ENCODE data around the gene TGFA.

The TGFA gene

DNA sequence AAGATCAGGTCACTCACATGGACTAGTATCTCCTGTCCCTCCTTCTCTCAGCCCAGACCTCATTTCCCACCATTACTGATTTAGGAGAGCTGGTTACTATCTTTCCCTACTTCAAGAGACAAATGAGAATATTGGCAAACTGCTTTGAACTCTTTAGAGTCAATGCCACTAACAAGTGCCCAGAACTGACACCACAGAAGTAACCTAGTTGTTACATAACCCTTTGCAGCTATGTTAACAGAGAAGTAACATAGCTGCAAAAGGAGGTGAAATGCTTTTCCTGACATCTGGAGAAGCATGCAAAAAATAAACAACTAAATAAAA is 30.0 kb downstream of the TGFA start:
- Histone ChIP-seq H3K27ac (ENCODE audit: low read length) (no peak overlapping the region), H3K36me3 (replicated peaks; ENCODE audit: low read depth, low read length) (no peaks in the 10 kb centered on the region), H3K79me2 (ENCODE audit: low read length) (no peaks in the 10 kb centered on the region), H3K9me3 (ENCODE audit: insufficient read depth, low read length) (no peaks in the 10 kb centered on the region), H3K4me2 (ENCODE audit: low read length) (no peak overlapping the region), H4K20me1 (ENCODE audit: insufficient read depth, low read length) (no peaks in the 10 kb centered on the region), H3K27me3 (ENCODE audit: low read depth, low read length) (no peaks in the 10 kb centered on the region), H3K4me3 (ENCODE audit: low read length) (no peak overlapping the region), H3K4me1 (ENCODE audit: low read length) (no peaks in the 10 kb centered on the region), H2AFZ (ENCODE audit: low read depth, low read length) (no peak overlapping the region), H3K9ac (ENCODE audit: low read length) (no peak overlapping the region)
- no peak for TF ChIP-seq EZH2phosphoT487 (IDR thresholded peaks at IDR 0.05; ENCODE audit: low read depth)
- TF ChIP-seq, protein P1, sequence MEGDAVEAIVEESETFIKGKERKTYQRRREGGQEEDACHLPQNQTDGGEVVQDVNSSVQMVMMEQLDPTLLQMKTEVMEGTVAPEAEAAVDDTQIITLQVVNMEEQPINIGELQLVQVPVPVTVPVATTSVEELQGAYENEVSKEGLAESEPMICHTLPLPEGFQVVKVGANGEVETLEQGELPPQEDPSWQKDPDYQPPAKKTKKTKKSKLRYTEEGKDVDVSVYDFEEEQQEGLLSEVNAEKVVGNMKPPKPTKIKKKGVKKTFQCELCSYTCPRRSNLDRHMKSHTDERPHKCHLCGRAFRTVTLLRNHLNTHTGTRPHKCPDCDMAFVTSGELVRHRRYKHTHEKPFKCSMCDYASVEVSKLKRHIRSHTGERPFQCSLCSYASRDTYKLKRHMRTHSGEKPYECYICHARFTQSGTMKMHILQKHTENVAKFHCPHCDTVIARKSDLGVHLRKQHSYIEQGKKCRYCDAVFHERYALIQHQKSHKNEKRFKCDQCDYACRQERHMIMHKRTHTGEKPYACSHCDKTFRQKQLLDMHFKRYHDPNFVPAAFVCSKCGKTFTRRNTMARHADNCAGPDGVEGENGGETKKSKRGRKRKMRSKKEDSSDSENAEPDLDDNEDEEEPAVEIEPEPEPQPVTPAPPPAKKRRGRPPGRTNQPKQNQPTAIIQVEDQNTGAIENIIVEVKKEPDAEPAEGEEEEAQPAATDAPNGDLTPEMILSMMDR (IDR thresholded peaks at IDR 0.05; ENCODE audit: low read depth, low read length) = no peak

DNA sequence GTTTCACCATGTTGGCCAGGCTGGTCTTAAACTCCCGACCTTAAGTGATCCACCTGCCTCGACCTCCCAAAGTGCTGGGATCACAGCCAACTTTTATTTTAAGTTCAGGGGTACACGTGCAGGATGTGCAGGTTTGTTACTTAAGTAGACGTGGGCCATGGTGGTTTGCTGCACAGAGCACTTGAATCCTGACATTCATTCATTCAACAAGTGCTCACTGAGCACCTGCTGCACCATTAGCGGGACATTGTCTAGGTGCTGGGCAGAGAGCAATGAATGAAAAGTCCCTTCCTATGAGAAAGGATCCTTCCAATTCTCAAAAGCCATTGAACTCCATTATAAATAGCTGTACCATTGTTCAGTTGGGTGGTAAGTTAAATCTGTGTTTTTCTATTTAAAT is 31.0 kb downstream of the TGFA start:
- H3K27me3 ChIP-seq (ENCODE audit: low read depth, low read length) = no peaks in the 10 kb centered on the region
- H3K9ac ChIP-seq (ENCODE audit: low read length) = no peak overlapping the region
- H4K20me1 ChIP-seq (ENCODE audit: insufficient read depth, low read length) = no peaks in the 10 kb centered on the region
- H3K79me2 ChIP-seq (ENCODE audit: low read length) = no peaks in the 10 kb centered on the region
- peaks cover 7% of the 10 kb centered on the region for H3K4me1 ChIP-seq (ENCODE audit: low read length)
- no peak overlapping the region for H3K4me3 ChIP-seq (ENCODE audit: low read length)
- no peak overlapping the region for H2AFZ ChIP-seq (ENCODE audit: low read depth, low read length)
- no peaks in the 10 kb centered on the region for H3K36me3 ChIP-seq (replicated peaks; ENCODE audit: low read depth, low read length)
- no peak overlapping the region for H3K4me2 ChIP-seq (ENCODE audit: low read length)
- H3K9me3 ChIP-seq (ENCODE audit: insufficient read depth, low read length) = no peaks in the 10 kb centered on the region
- H3K27ac ChIP-seq (ENCODE audit: low read length) = no peak overlapping the region
- TF ChIP-seq EZH2phosphoT487 (IDR thresholded peaks at IDR 0.05; ENCODE audit: low read depth) = no peak
- TF ChIP-seq, protein P1 (IDR thresholded peaks at IDR 0.05; ENCODE audit: low read depth, low read length) = no peak

DNA sequence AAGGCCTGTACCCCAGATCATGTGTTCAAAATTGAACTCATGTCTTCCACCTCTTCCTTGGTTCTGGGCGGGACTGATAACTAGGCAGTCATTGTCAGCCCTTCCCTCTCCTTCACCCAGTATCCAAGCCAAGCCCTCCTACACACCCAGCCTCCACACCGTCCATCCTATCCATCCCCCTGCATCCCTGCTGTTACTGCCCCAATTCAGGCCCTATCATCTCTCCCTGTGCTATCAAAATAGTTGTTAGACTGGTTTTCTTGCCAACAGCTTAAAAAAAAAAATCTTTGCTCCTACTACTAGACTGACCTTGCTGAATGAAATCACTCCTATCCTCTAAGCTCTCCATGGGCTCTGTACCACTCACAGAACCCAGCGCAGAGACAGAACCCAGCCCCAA is 32.8 kb downstream of the TGFA start:
- no peaks in the 10 kb centered on the region for H3K79me2 ChIP-seq (ENCODE audit: low read length)
- no peaks in the 10 kb centered on the region for H3K9me3 ChIP-seq (ENCODE audit: insufficient read depth, low read length)
- no peaks in the 10 kb centered on the region for H3K27me3 ChIP-seq (ENCODE audit: low read depth, low read length)
- no peak overlapping the region for H3K9ac ChIP-seq (ENCODE audit: low read length)
- no peak overlapping the region for H2AFZ ChIP-seq (ENCODE audit: low read depth, low read length)
- no peak overlapping the region for H3K4me3 ChIP-seq (ENCODE audit: low read length)
- H3K36me3 ChIP-seq (replicated peaks; ENCODE audit: low read depth, low read length) = no peaks in the 10 kb centered on the region
- TF ChIP-seq EZH2phosphoT487 (IDR thresholded peaks at IDR 0.05; ENCODE audit: low read depth) = no peak
- TF ChIP-seq, protein P1 (IDR thresholded peaks at IDR 0.05; ENCODE audit: low read depth, low read length) = no peak
- no peak overlapping the region for H3K27ac ChIP-seq (ENCODE audit: low read length)
- H4K20me1 ChIP-seq (ENCODE audit: insufficient read depth, low read length) = no peaks in the 10 kb centered on the region
- no peak overlapping the region for H3K4me2 ChIP-seq (ENCODE audit: low read length)
- H3K4me1 ChIP-seq (ENCODE audit: low read length) = peaks cover 25% of the 10 kb centered on the region

DNA sequence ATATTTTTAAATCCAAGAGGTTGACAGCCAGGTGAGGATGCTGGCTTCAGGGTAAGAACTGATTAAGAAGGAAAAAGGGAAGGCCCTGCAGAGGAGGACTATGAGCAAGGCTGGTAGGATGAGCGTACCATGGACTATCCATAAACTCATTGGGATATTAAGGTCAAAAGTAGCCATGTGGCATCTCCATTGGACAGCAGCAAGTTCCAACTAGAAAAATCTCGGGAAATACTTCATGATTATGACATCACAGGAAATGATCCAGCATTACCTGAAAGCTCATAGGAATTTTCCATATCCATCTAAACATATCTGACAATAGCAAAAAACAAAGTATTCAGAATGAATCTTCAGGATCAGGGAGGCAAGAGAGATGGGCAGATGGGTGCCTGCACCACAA is 34.2 kb downstream of the TGFA start:
- H3K9ac ChIP-seq (ENCODE audit: low read length) = no peak overlapping the region
- H2AFZ ChIP-seq (ENCODE audit: low read depth, low read length) = no peak overlapping the region
- no peak overlapping the region for H3K4me2 ChIP-seq (ENCODE audit: low read length)
- no peak overlapping the region for H3K4me3 ChIP-seq (ENCODE audit: low read length)
- H3K9me3 ChIP-seq (ENCODE audit: insufficient read depth, low read length) = no peaks in the 10 kb centered on the region
- no peaks in the 10 kb centered on the region for H3K27me3 ChIP-seq (ENCODE audit: low read depth, low read length)
- no peaks in the 10 kb centered on the region for H3K36me3 ChIP-seq (replicated peaks; ENCODE audit: low read depth, low read length)
- H3K79me2 ChIP-seq (ENCODE audit: low read length) = no peaks in the 10 kb centered on the region
- no peaks in the 10 kb centered on the region for H4K20me1 ChIP-seq (ENCODE audit: insufficient read depth, low read length)
- no peak overlapping the region for H3K27ac ChIP-seq (ENCODE audit: low read length)
- no peak for TF ChIP-seq EZH2phosphoT487 (IDR thresholded peaks at IDR 0.05; ENCODE audit: low read depth)
- TF ChIP-seq, protein P1 (IDR thresholded peaks at IDR 0.05; ENCODE audit: low read depth, low read length) = no peak
- H3K4me1 ChIP-seq (ENCODE audit: low read length) = peaks cover 32% of the 10 kb centered on the region

All from OCI-LY3 (cell line).